Measurements from ENCODE around the gene METTL15.
"Not testable (repeated sequence)": the region's sequence is repeated elsewhere in the genome, so short reads cannot be mapped to it uniquely, and the experiment has no call there.

The METTL15 gene

DNA sequence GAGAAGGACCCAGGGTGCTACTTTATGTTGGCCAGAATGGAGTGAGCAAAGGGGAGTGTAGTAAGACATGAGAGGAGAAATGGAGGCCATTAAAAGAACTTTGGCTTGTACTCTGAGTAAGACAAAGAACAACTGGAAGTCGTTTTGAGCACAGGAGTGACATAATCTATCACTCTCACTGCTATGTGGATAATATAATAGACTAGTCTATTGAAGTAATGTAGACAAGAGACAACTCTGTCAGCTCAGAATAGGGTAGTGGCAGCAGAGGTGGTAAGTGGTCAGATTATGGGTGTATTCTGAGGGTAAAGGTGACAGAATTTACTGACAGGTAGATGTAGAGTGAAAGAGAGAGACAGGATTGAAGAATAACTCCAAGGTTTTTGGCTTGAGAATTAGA is 8.5 kb upstream of the METTL15 start:
- no peaks in the 10 kb centered on the region for H3K9me3 Mint-ChIP-seq
- H3K27me3 Mint-ChIP-seq (ENCODE audit: low read depth) = no peaks in the 10 kb centered on the region
- no peak overlapping the region for H3K4me3 Mint-ChIP-seq
- TF ChIP-seq CTCF (IDR thresholded peaks at IDR 0.05; ENCODE audit: unreplicated experiment in 3 of 3) = no peak
- H3K27ac Mint-ChIP-seq = no peak overlapping the region
- peaks cover 11% of the 10 kb centered on the region for H3K36me3 Mint-ChIP-seq (ENCODE audit: low read depth)
- H3K4me1 Mint-ChIP-seq = peaks cover 5% of the 10 kb centered on the region

DNA sequence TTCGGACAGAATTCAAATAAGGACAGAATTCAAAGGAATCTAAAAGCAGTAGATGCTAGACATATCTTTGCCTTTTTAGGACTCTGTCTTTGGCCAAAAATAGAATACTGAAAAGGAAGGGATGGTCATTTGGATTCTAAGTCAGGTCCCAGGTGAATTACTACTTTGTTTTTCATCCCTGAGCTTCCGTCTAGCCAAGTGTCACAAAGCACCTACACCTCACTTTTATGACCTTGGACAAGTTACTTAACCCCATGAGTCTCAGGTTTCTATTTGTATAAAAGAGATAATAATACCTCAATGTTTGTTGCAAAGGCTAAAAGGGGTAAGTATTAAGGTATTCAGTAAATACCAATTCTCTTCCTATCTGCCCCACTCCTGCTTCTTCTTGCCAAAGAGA is 7.5 kb upstream of the METTL15 start:
- no peak for TF ChIP-seq CTCF (IDR thresholded peaks at IDR 0.05; ENCODE audit: unreplicated experiment in 3 of 3)
- H3K9me3 Mint-ChIP-seq = no peaks in the 10 kb centered on the region
- H3K36me3 Mint-ChIP-seq (ENCODE audit: low read depth) = peaks cover 6% of the 10 kb centered on the region
- no peaks in the 10 kb centered on the region for H3K27me3 Mint-ChIP-seq (ENCODE audit: low read depth)
- no peak overlapping the region for H3K4me3 Mint-ChIP-seq
- H3K27ac Mint-ChIP-seq = no peak overlapping the region
- peaks cover 5% of the 10 kb centered on the region for H3K4me1 Mint-ChIP-seq

- H3K27ac Mint-ChIP-seq; H3K27me3 Mint-ChIP-seq (ENCODE audit: low read depth); H3K9me3 Mint-ChIP-seq; H3K36me3 Mint-ChIP-seq (ENCODE audit: low read depth); H3K4me3 Mint-ChIP-seq: not testable (repeated sequence)
- peaks cover 10% of the 10 kb centered on the region for H3K4me1 Mint-ChIP-seq
Observed at GRCh38 chr11:28102300-28102699, 5.9 kb upstream of the METTL15 start.

DNA sequence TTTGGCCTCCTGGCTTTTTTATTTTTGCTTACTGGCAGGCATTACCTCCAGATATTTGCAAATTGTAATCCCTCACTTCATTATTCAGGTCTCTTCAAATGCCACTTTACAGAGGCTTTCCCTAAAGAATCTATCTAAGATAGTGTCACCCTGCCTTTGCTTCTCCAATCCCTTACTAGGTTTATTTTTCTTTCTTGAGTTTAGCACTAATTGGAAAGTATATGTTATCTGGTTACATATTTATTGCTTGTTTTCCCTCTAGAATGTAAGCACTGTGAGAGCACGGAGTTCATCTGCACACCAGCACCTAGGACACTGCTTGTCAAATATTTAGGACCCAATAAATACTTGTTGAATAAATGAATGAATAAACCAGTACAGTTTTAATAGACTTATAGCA is 3.8 kb upstream of the METTL15 start:
- no peaks in the 10 kb centered on the region for H3K27me3 Mint-ChIP-seq (ENCODE audit: low read depth)
- H3K4me1 Mint-ChIP-seq = peaks cover 25% of the 10 kb centered on the region
- no peak overlapping the region for H3K4me3 Mint-ChIP-seq
- H3K9me3 Mint-ChIP-seq = no peaks in the 10 kb centered on the region
- no peak overlapping the region for H3K27ac Mint-ChIP-seq
- H3K36me3 Mint-ChIP-seq (ENCODE audit: low read depth) = no peaks in the 10 kb centered on the region
- TF ChIP-seq CTCF (IDR thresholded peaks at IDR 0.05; ENCODE audit: unreplicated experiment in 3 of 3) = no peak

GRCh38 chr11:28104984-28105383 is 3.2 kb upstream of the METTL15 start:
- Mint-ChIP-seq H3K4me3 (no peak overlapping the region), H3K4me1 (peaks cover 30% of the 10 kb centered on the region), H3K36me3 (ENCODE audit: low read depth) (no peaks in the 10 kb centered on the region), H3K9me3 (no peaks in the 10 kb centered on the region), H3K27ac (no peak overlapping the region), H3K27me3 (ENCODE audit: low read depth) (no peaks in the 10 kb centered on the region)
- no peak for TF ChIP-seq CTCF (IDR thresholded peaks at IDR 0.05; ENCODE audit: unreplicated experiment in 3 of 3)

DNA sequence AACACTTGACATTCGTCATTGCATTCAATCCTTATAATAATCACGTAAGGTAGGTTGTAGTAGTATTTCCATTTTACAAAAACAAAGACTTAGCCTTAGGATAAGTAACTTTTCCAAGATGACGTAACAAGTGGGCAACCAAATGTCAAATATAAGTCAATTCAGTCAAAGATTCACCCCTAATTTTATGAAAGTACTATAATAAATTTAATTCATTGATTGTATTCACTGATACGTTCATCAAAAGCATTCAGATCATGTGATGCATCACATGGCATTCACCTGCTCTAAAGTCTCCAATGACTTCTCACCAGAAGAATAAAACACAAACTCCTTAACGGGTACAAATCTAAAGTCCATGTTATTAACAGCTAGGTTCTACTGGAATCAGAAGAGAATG is 2.3 kb upstream of the METTL15 start:
- H3K36me3 Mint-ChIP-seq (ENCODE audit: low read depth) = no peaks in the 10 kb centered on the region
- H3K4me1 Mint-ChIP-seq = peaks cover 38% of the 10 kb centered on the region
- peak overlapping the region; percentile 91 to 98 (median 91) for H3K4me3 Mint-ChIP-seq
- TF ChIP-seq CTCF (IDR thresholded peaks at IDR 0.05; ENCODE audit: unreplicated experiment in 3 of 3) = no peak
- no peaks in the 10 kb centered on the region for H3K27me3 Mint-ChIP-seq (ENCODE audit: low read depth)
- no peaks in the 10 kb centered on the region for H3K9me3 Mint-ChIP-seq
- peak overlapping the region in 2 of 3 experiments; percentile 22 to 61 for H3K27ac Mint-ChIP-seq

Data from nephron (organoid).